HEK293T (cell line): Measurements from ENCODE around the gene ASCC1.

Experiments used
- ARNT ChIP-seq: fragments of 450-650 bp; IDR thresholded peaks from 2 replicates; pipeline ENCODE4 v1.6.1; 2017; ENCODE audit warnings: mild to moderate bottlenecking
- BHLHE40 ChIP-seq: fragments of 450-650 bp; IDR thresholded peaks from 2 replicates; pipeline ENCODE4 v1.6.1; 2016; ENCODE audit warnings: mild to moderate bottlenecking, moderate library complexity, borderline replicate concordance
- ELF4 ChIP-seq: fragments of 450-650 bp; IDR thresholded peaks from 2 replicates; pipeline ENCODE4 v1.6.1; 2017; ENCODE audit warnings: antibody characterized with exemption
- FOXA1 ChIP-seq: fragments of 450-650 bp; IDR thresholded peaks from 2 replicates; pipeline ENCODE4 v1.6.1; 2016; ENCODE audit warnings: mild to moderate bottlenecking
- FOXK2 ChIP-seq: fragments of 450-650 bp; IDR thresholded peaks from 2 replicates; pipeline ENCODE4 v1.6.1; 2016; ENCODE audit warnings: mild to moderate bottlenecking
- PKNOX1 ChIP-seq: fragments of 450-650 bp; IDR thresholded peaks from 2 replicates; pipeline ENCODE4 v1.6.1; 2016
- SP1 ChIP-seq: fragments of 450-650 bp; IDR thresholded peaks from 2 replicates; pipeline ENCODE4 v1.6.1; 2017
- SUZ12 ChIP-seq: fragments of 450-650 bp; IDR thresholded peaks from 2 replicates; pipeline ENCODE4 v1.6.1; 2016; ENCODE audit warnings: mild to moderate bottlenecking

DNA sequence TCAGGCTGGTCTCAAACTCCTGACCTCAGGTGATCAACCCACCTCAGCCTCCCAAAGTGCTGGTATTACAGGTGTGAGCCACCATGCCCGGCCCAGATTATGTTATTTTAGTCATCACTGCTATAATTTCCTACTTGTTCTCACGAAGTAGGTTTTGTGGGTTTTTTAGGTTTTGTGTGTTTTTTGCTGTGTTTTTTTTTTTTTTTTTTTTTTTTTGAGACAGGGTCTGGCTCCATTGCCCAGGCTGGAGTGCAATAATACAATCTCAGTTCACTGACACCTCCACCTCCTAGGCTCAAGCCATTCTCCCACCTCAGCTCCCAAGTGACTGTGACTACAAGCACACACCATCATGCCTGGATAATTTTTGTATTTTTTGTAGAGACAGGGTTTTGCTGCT lies 21.1 kb downstream of the ASCC1 start:
- TF ChIP-seq PKNOX1 (no peak), SUZ12 (no peak), ELF4 (no peak), FOXK2 (no peak), BHLHE40 (no peak), ARNT (no peak), SP1 (no peak), FOXA1 (no peak)
